K562 (cell line): ENCODE data around the gene ITGA11.

Experiments
- ASH1L ChIP-seq: fragments of 450-650 bp; IDR thresholded peaks from 2 replicates; pipeline ENCODE4 v1.6.1; 2018; ENCODE audit warnings: borderline replicate concordance, mild to moderate bottlenecking, low read depth; ENCODE audit not compliant: partially characterized antibody
- DPF2 ChIP-seq: fragments of 450-650 bp; IDR thresholded peaks from 2 replicates; pipeline ENCODE4 v1.6.1; 2016
- EHMT2 ChIP-seq: fragments of 450-650 bp; IDR thresholded peaks from 2 replicates; pipeline ENCODE4 v1.6.1; 2018; ENCODE audit warnings: antibody characterized with exemption
- ELF4 ChIP-seq: fragments of 450-650 bp; formaldehyde crosslinking; IDR thresholded peaks from 2 replicates; pipeline ENCODE4 v1.4.0; 2022; ENCODE audit warnings: missing genetic modification characterization
- EP300 ChIP-seq: IDR thresholded peaks from 2 replicates; pipeline ENCODE4 v1.6.1; 2012; ENCODE audit warnings: low read length, improper control_type of control experiment
- HDAC1 ChIP-seq, 2 experiments: fragments of 450-650 bp; IDR thresholded peaks; 2 replicates each; pipeline ENCODE4 v1.6.1; 2016 to 2017; ENCODE audit warnings: inconsistent platforms in 1 of 2, mild to moderate bottlenecking in 1 of 2, moderate library complexity in 1 of 2
- HNRNPL ChIP-seq: fragments of 200-400 bp; formaldehyde crosslinking; IDR thresholded peaks from 2 replicates; pipeline ENCODE4 v1.6.1; 2017; ENCODE audit warnings: low read depth, mild to moderate bottlenecking, low read length
- NFIC ChIP-seq: fragments of 450-650 bp; IDR thresholded peaks from 2 replicates; pipeline ENCODE4 v1.6.1; 2017; ENCODE audit warnings: mild to moderate bottlenecking, inconsistent platforms
- PHTF2 ChIP-seq: fragments of 250-450 bp; sonication (Bioruptor Pico); IDR thresholded peaks from 2 replicates; pipeline ENCODE4 v1.5.0; 2021; ENCODE audit warnings: mild to moderate bottlenecking
- TEAD4 ChIP-seq, 2 experiments: sonication (generic) in 1 of 2; formaldehyde crosslinking in 1 of 2; IDR thresholded peaks; 2 replicates each; pipeline versions ENCODE4 v1.6.1 to v1.8.0; 2012 to 2022; ENCODE audit warnings: borderline replicate concordance in 1 of 2, inconsistent platforms in 1 of 2, low read length in 1 of 2, mild to moderate bottlenecking in 1 of 2, missing genetic modification reagents in 1 of 2
- TF ChIP-seq, protein P1 (sequence below), 2 experiments: fragments of 450-650 bp; formaldehyde crosslinking in 1 of 2; IDR thresholded peaks; 2 replicates each; pipeline versions ENCODE4 v1.4.0 to v1.6.1; 2014 to 2020; ENCODE audit warnings: mild to moderate bottlenecking in 2 of 2, borderline replicate concordance in 1 of 2, low read depth in 1 of 2
- TF ChIP-seq, protein P2 (sequence below): sonication (generic); formaldehyde crosslinking; IDR thresholded peaks from 2 replicates; pipeline ENCODE4 v1.8.1; 2023; ENCODE audit warnings: mild to moderate bottlenecking, missing genetic modification reagents
- TF ChIP-seq, protein P3 (sequence below), 3 experiments: IDR thresholded peaks in 2 of 3; conservative IDR thresholded peaks in 1 of 3; 2 replicates each; pipeline ENCODE4 v1.5.1; 2011 to 2012; ENCODE audit warnings: low read length in 3 of 3, mild to moderate bottlenecking in 3 of 3, control low read depth in 2 of 3, improper control_type of control experiment in 1 of 3, inconsistent platforms in 1 of 3, low read depth in 1 of 3, mixed read lengths in 1 of 3, moderate library complexity in 1 of 3; ENCODE audit not compliant: insufficient read depth in 2 of 3
- TF ChIP-seq, protein P4 (sequence below), 2 experiments: fragments of 250-450 bp in 1 of 2; fragments of 450-650 bp in 1 of 2; sonication (Bioruptor Pico) in 1 of 2; IDR thresholded peaks; 2 replicates each; pipeline versions ENCODE4 v1.6.1 to v1.8.0; 2016 to 2021; ENCODE audit warnings: mild to moderate bottlenecking in 2 of 2, moderate library complexity in 2 of 2, missing compliant biosample characterization in 1 of 2, missing genetic modification characterization in 1 of 2

DNA sequence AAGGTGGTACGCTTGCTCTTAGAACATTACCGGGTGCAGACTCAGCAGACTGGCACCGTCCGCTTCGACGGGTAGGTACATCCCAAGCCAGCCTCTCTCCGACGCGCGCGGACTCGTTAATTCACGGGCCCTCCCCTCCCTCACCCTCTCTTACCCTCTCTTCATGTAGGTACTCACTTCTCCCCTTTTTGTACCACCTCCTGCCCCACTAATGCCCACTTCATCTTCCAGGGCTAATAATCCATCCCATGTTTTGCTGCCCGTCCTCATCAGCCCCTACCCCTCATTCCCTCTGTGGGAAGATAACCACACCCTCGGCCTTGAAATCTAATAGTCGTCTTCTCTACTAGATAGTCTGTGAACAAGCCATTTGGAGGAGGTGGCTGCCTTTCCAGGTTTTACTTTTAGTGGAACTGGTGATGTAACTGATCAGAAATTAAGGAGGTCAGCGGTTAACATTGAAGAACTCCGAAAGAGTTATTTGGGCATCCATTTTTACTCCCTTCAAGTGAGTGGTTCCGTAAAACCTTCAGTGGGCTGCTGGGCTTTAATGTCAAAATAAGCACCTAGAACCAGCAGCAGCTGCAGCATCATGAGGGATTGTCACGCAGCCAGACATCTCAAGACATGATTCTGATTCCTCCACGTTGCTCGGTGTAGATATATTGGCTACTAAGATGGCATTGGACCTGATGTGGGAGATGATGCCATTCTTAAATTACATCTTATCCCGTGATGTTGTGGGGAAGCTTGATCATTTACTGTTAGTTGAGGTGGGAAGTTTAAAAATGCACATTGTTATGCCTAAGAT lies 153.2 kb downstream of the ITGA11 start:
- TF ChIP-seq HDAC1 (IDR thresholded peaks at IDR 0.05) (no peak), ASH1L (no peak), ELF4 (CRISPR knock-in tag) (0 out of 2 replicates have a peak, but pooled peaks have one; percentile 44), PHTF2 (CRISPR knock-in tag) (no peak), EHMT2 (0 out of 2 replicates have a peak, but pooled peaks have one; percentile 21), TEAD4 (IDR thresholded peaks at IDR 0.05; ENCODE audit: low read length) (no peak), TEAD4 (CRISPR knock-in tag; IDR thresholded peaks at IDR 0.05; ENCODE audit: borderline replicate concordance) (no peak), NFIC (no peak), DPF2 (no peak), EP300 (no peak), HNRNPL (no peak)
- TF ChIP-seq, protein P1, sequence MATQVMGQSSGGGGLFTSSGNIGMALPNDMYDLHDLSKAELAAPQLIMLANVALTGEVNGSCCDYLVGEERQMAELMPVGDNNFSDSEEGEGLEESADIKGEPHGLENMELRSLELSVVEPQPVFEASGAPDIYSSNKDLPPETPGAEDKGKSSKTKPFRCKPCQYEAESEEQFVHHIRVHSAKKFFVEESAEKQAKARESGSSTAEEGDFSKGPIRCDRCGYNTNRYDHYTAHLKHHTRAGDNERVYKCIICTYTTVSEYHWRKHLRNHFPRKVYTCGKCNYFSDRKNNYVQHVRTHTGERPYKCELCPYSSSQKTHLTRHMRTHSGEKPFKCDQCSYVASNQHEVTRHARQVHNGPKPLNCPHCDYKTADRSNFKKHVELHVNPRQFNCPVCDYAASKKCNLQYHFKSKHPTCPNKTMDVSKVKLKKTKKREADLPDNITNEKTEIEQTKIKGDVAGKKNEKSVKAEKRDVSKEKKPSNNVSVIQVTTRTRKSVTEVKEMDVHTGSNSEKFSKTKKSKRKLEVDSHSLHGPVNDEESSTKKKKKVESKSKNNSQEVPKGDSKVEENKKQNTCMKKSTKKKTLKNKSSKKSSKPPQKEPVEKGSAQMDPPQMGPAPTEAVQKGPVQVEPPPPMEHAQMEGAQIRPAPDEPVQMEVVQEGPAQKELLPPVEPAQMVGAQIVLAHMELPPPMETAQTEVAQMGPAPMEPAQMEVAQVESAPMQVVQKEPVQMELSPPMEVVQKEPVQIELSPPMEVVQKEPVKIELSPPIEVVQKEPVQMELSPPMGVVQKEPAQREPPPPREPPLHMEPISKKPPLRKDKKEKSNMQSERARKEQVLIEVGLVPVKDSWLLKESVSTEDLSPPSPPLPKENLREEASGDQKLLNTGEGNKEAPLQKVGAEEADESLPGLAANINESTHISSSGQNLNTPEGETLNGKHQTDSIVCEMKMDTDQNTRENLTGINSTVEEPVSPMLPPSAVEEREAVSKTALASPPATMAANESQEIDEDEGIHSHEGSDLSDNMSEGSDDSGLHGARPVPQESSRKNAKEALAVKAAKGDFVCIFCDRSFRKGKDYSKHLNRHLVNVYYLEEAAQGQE (IDR thresholded peaks at IDR 0.05; ENCODE audit: borderline replicate concordance): no peak
- TF ChIP-seq, protein P1 (CRISPR knock-in tag; IDR thresholded peaks at IDR 0.05; ENCODE audit: low read depth): no peak
- TF ChIP-seq, protein P2, sequence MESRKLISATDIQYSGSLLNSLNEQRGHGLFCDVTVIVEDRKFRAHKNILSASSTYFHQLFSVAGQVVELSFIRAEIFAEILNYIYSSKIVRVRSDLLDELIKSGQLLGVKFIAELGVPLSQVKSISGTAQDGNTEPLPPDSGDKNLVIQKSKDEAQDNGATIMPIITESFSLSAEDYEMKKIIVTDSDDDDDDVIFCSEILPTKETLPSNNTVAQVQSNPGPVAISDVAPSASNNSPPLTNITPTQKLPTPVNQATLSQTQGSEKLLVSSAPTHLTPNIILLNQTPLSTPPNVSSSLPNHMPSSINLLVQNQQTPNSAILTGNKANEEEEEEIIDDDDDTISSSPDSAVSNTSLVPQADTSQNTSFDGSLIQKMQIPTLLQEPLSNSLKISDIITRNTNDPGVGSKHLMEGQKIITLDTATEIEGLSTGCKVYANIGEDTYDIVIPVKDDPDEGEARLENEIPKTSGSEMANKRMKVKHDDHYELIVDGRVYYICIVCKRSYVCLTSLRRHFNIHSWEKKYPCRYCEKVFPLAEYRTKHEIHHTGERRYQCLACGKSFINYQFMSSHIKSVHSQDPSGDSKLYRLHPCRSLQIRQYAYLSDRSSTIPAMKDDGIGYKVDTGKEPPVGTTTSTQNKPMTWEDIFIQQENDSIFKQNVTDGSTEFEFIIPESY (CRISPR knock-in tag): no peak
- TF ChIP-seq, protein P3, sequence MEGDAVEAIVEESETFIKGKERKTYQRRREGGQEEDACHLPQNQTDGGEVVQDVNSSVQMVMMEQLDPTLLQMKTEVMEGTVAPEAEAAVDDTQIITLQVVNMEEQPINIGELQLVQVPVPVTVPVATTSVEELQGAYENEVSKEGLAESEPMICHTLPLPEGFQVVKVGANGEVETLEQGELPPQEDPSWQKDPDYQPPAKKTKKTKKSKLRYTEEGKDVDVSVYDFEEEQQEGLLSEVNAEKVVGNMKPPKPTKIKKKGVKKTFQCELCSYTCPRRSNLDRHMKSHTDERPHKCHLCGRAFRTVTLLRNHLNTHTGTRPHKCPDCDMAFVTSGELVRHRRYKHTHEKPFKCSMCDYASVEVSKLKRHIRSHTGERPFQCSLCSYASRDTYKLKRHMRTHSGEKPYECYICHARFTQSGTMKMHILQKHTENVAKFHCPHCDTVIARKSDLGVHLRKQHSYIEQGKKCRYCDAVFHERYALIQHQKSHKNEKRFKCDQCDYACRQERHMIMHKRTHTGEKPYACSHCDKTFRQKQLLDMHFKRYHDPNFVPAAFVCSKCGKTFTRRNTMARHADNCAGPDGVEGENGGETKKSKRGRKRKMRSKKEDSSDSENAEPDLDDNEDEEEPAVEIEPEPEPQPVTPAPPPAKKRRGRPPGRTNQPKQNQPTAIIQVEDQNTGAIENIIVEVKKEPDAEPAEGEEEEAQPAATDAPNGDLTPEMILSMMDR (IDR thresholded peaks at IDR 0.05 in 2 of 3, conservative IDR thresholded peaks at IDR 0.05 in 1 of 3; ENCODE audit: insufficient read depth in 2 of 3, low read depth in 1 of 3, low read length in 3 of 3): no peak
- TF ChIP-seq, protein P4, sequence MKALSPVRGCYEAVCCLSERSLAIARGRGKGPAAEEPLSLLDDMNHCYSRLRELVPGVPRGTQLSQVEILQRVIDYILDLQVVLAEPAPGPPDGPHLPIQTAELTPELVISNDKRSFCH (CRISPR knock-in tag; IDR thresholded peaks at IDR 0.05): no peak
- TF ChIP-seq, protein P4 (tag; IDR thresholded peaks at IDR 0.05): no peak
